PC-3 (cell line): Measurements from ENCODE around the gene PSMD1. TPM values are rescaled to one million over a fixed set of nuclear protein-coding genes. Genes with fewer than 3 reads are reported as not detected.

Source experiments
- ATAC-seq: fragments of 200-7000 bp; cut with Tn5 transposase; 2 replicates; pipeline ENCODE4 v1.9.1; 2020; ENCODE audit warnings: mild to moderate bottlenecking, moderate library complexity
- BruUV-seq: library from RNA; stranded (reverse); fragments of 400-500 nt; replicated peaks from 2 replicates; lab custom pipeline; 2021; lab: Mats Ljungman, UMichigan
- CTCF ChIA-PET: fragments of 300-600 bp; sonication (Branson Sonifier 250); formaldehyde crosslinking; loops from one replicate; lab custom pipeline; 2022; ENCODE audit warnings: antibody characterized with exemption; lab: Charles Lee
- POLR2A ChIA-PET: fragments of 300-600 bp; sonication (Branson Sonifier 250); formaldehyde crosslinking; loops from one replicate; lab custom pipeline; 2022; ENCODE audit warnings: antibody characterized with exemption; ENCODE audit not compliant: unreplicated experiment; lab: Charles Lee
- DNase-seq: peaks from one replicate; pipeline ENCODE4 v3.0.0-alpha.2; 2015
- H2AFZ ChIP-seq: fragments of 300-600 bp; sonication (generic); 2 replicates; pipeline ENCODE4 v1.6.0; 2016; ENCODE audit warnings: antibody characterized with exemption, low read length
- H3F3A ChIP-seq: fragments of 300-600 bp; sonication (generic); one replicate; pipeline ENCODE4 v1.6.0; 2017; ENCODE audit warnings: antibody characterized with exemption, low read length, control low read depth, mild to moderate bottlenecking; ENCODE audit not compliant: unreplicated experiment
- H3K27ac ChIP-seq: fragments of 300-600 bp; sonication (generic); 2 replicates; pipeline ENCODE4 v1.5.1; 2016; ENCODE audit warnings: mild to moderate bottlenecking, low read length
- H3K27me3 ChIP-seq: fragments of 300-600 bp; sonication (generic); 2 replicates; pipeline ENCODE4 v1.6.1; 2016; ENCODE audit warnings: low read length, mixed read lengths
- H3K36me3 ChIP-seq: fragments of 300-600 bp; sonication (generic); 2 replicates; pipeline ENCODE4 v1.6.1; 2016; ENCODE audit warnings: low read depth, mixed run types, low read length, mixed read lengths
- H3K4me1 ChIP-seq: fragments of 300-600 bp; sonication (generic); 2 replicates; pipeline ENCODE4 v1.5.1; 2016; ENCODE audit warnings: low read length; ENCODE audit not compliant: insufficient read depth
- H3K4me2 ChIP-seq: fragments of 300-600 bp; sonication (generic); 2 replicates; pipeline ENCODE4 v1.6.0; 2016; ENCODE audit warnings: low read length
- H3K4me3 ChIP-seq: fragments of 300-600 bp; sonication (generic); 2 replicates; pipeline ENCODE4 v1.5.1; 2016; ENCODE audit warnings: mild to moderate bottlenecking, low read length, mixed read lengths
- H3K79me2 ChIP-seq: fragments of 300-600 bp; sonication (generic); 2 replicates; pipeline ENCODE4 v1.6.1; 2017; ENCODE audit warnings: low read length, mixed read lengths
- H3K9ac ChIP-seq: fragments of 300-600 bp; sonication (generic); 2 replicates; pipeline ENCODE4 v1.6.0; 2016; ENCODE audit warnings: mild to moderate bottlenecking, low read length
- H3K9me2 ChIP-seq: fragments of 300-600 bp; sonication (generic); replicated peaks from 2 replicates; pipeline ENCODE4 v1.6.1; 2016; ENCODE audit warnings: mixed run types, low read length, mixed read lengths
- H3K9me3 ChIP-seq: fragments of 300-600 bp; sonication (generic); 2 replicates; pipeline ENCODE4 v1.6.1; 2016; ENCODE audit warnings: low read length, mixed read lengths
- H4K20me1 ChIP-seq: fragments of 300-600 bp; sonication (generic); 2 replicates; pipeline ENCODE4 v1.6.1; 2016; ENCODE audit warnings: low read length, mixed read lengths
- EZH2 ChIP-seq: fragments of 300-600 bp; sonication (generic); IDR thresholded peaks from one replicate; pipeline ENCODE4 v1.6.1; 2017; ENCODE audit warnings: antibody characterized with exemption, mild to moderate bottlenecking, low read length; ENCODE audit not compliant: unreplicated experiment
- EZH2phosphoT487 ChIP-seq: fragments of 300-600 bp; sonication (generic); IDR thresholded peaks from 2 replicates; pipeline ENCODE4 v1.6.1; 2018; ENCODE audit warnings: mild to moderate bottlenecking, antibody characterized with exemption, low read length, borderline replicate concordance
- intact Hi-C: fragments of 100-400 bp; cut with micrococcal nuclease; formaldehyde crosslinking; loops from 2 replicates; pipeline ENCODE4 v1.9.0; 2023
- total RNA-seq: library from RNA; depleted of rRNA; stranded (reverse); fragments of >200 nt; gene quantifications from 2 replicates; pipeline ENCODE4 v1.2.3, GENCODE V29; 2014
- TF ChIP-seq, protein P1 (sequence below): fragments of 300-600 bp; sonication (generic); conservative IDR thresholded peaks from 2 replicates; pipeline ENCODE4 v1.5.1; 2017; ENCODE audit warnings: antibody characterized with exemption, low read depth, mild to moderate bottlenecking, low read length

Gene PSMD1
- total RNA-seq, 1 experiment from 2014 or later = 154 TPM

DNA sequence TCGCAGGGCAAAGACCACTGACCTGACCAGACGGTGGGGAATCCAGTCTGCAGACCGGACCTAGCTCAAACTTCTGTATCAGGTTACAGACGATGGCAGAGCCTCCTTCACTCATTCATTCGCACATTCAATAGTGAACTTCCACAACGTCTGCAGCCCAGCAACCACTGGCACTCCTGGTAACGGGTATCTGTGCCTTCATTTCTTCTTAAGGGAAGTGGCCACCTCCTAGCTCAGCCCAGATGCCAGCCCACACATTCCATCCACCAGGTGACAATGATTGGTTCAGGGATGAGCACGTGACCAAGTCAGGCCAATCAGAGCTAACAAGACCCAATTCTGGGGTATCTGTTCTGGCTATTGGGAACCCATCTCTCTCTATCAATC is 125.8 kb downstream of the PSMD1 start:
- no peaks in the 10 kb centered on the region for H4K20me1 ChIP-seq
- no TSS peak for BruUV-seq
- no peaks in the 10 kb centered on the region for H3K36me3 ChIP-seq
- no peaks in the 10 kb centered on the region for H3K79me2 ChIP-seq
- POLR2A ChIA-PET = no interaction called here
- no peak for ATAC-seq
- no peak overlapping the region for H3K27ac ChIP-seq
- H3K27me3 ChIP-seq = no peaks in the 10 kb centered on the region
- no peak for DNase-seq
- H2AFZ ChIP-seq = no peak overlapping the region
- TF ChIP-seq EZH2 (no peak), EZH2phosphoT487 (no peak)
- TF ChIP-seq, protein P1, sequence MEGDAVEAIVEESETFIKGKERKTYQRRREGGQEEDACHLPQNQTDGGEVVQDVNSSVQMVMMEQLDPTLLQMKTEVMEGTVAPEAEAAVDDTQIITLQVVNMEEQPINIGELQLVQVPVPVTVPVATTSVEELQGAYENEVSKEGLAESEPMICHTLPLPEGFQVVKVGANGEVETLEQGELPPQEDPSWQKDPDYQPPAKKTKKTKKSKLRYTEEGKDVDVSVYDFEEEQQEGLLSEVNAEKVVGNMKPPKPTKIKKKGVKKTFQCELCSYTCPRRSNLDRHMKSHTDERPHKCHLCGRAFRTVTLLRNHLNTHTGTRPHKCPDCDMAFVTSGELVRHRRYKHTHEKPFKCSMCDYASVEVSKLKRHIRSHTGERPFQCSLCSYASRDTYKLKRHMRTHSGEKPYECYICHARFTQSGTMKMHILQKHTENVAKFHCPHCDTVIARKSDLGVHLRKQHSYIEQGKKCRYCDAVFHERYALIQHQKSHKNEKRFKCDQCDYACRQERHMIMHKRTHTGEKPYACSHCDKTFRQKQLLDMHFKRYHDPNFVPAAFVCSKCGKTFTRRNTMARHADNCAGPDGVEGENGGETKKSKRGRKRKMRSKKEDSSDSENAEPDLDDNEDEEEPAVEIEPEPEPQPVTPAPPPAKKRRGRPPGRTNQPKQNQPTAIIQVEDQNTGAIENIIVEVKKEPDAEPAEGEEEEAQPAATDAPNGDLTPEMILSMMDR = no peak
- H3F3A ChIP-seq = no peaks in the 10 kb centered on the region
- H3K4me2 ChIP-seq = no peak overlapping the region
- intact Hi-C loops = no loop called here
- no peak overlapping the region for H3K4me3 ChIP-seq
- peaks cover 13% of the 10 kb centered on the region for H3K4me1 ChIP-seq
- H3K9me3 ChIP-seq = no peaks in the 10 kb centered on the region
- no peak overlapping the region for H3K9ac ChIP-seq
- no peaks in the 10 kb centered on the region for H3K9me2 ChIP-seq
- CTCF ChIA-PET = no interaction called here

GRCh38 chr2:231183851-231184250 is 127.2 kb downstream of the PSMD1 start:
- Histone ChIP-seq H3K9me3 (no peaks in the 10 kb centered on the region), H3K79me2 (no peaks in the 10 kb centered on the region), H4K20me1 (no peaks in the 10 kb centered on the region), H3K4me1 (peaks cover 13% of the 10 kb centered on the region), H2AFZ (no peak overlapping the region), H3K9me2 (no peaks in the 10 kb centered on the region), H3K9ac (no peak overlapping the region), H3K4me2 (no peak overlapping the region), H3K27me3 (no peaks in the 10 kb centered on the region), H3K4me3 (no peak overlapping the region), H3F3A (no peaks in the 10 kb centered on the region), H3K27ac (no peak overlapping the region), H3K36me3 (no peaks in the 10 kb centered on the region)
- BruUV-seq = no TSS peak
- TF ChIP-seq EZH2phosphoT487 (no peak), EZH2 (no peak)
- TF ChIP-seq, protein P1 = no peak
- ATAC-seq = no peak
- DNase-seq = no peak
- intact Hi-C loops = no loop called here
- POLR2A ChIA-PET = no interaction called here
- CTCF ChIA-PET = no interaction called here

DNA sequence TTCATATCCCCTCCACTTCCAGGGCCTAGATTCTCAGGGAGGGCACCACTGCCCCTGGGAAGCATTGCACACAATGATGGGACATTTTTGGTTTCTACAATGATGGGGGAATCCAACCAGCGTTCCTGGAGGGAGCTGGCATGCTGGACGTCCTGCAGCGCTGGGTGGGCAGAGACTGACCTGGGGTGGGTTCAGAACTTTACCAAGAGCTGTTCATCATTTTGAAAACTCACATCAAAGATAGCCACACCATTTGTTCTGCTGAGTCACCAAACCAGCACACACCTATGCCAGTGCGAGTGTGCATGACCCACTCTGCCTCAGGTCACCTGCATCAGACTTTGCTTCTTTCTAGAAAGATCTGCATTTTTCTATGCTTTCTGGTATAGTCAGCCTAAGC is 127.7 kb downstream of the PSMD1 start:
- ATAC-seq (no peak), DNase-seq (no peak)
- H3K27me3 ChIP-seq = no peaks in the 10 kb centered on the region
- H3K4me3 ChIP-seq = no peak overlapping the region
- H3K36me3 ChIP-seq = no peaks in the 10 kb centered on the region
- no peaks in the 10 kb centered on the region for H3K79me2 ChIP-seq
- H3K9ac ChIP-seq = no peak overlapping the region
- no peak overlapping the region for H3K4me2 ChIP-seq
- no peaks in the 10 kb centered on the region for H3F3A ChIP-seq
- ChIA-PET CTCF (no interaction called here), POLR2A (no interaction called here)
- no peak overlapping the region for H3K27ac ChIP-seq
- H3K9me3 ChIP-seq = no peaks in the 10 kb centered on the region
- no peaks in the 10 kb centered on the region for H3K9me2 ChIP-seq
- intact Hi-C loops = no loop called here
- BruUV-seq = no TSS peak
- H2AFZ ChIP-seq = no peak overlapping the region
- TF ChIP-seq EZH2phosphoT487 (no peak), EZH2 (no peak)
- TF ChIP-seq, protein P1 = no peak
- H3K4me1 ChIP-seq = peaks cover 13% of the 10 kb centered on the region
- H4K20me1 ChIP-seq = no peaks in the 10 kb centered on the region
